Duodenal mucosa (tissue), 2 donors: ENCODE results near the gene DDAH2.

Source experiments
- H3K27ac ChIP-seq: one replicate; pipeline ENCODE4 v1.7.0; 2013; ENCODE audit warnings: low read depth, low read length
- H3K27me3 ChIP-seq, 2 donors: one replicate each; pipeline ENCODE4 v1.7.0; 2013; ENCODE audit warnings: low read length in 2 of 2, control low read depth in 1 of 2; ENCODE audit not compliant: insufficient read depth in 2 of 2, control insufficient read depth in 1 of 2
- H3K36me3 ChIP-seq, 2 donors: one replicate each; pipeline ENCODE4 v1.7.0; 2013; ENCODE audit warnings: low read length in 2 of 2, control low read depth in 1 of 2; ENCODE audit not compliant: insufficient read depth in 2 of 2, control insufficient read depth in 1 of 2
- H3K4me1 ChIP-seq, 2 donors: one replicate each; pipeline ENCODE4 v1.7.0; 2013; ENCODE audit warnings: low read length in 2 of 2, control low read depth in 1 of 2; ENCODE audit not compliant: insufficient read depth in 2 of 2, control insufficient read depth in 1 of 2
- H3K4me3 ChIP-seq, 2 donors: one replicate each; pipeline ENCODE4 v1.7.0; 2013; ENCODE audit warnings: low read length in 2 of 2, low read depth in 1 of 2
- H3K9ac ChIP-seq, 2 donors: one replicate each; pipeline ENCODE4 v1.7.0; 2013; ENCODE audit warnings: low read length in 2 of 2, low read depth in 1 of 2
- H3K9me3 ChIP-seq, 2 donors: one replicate each; pipeline ENCODE4 v1.7.0; 2013; ENCODE audit warnings: low read length in 2 of 2, control low read depth in 1 of 2; ENCODE audit not compliant: control insufficient read depth in 1 of 2

DDAH2 gene

GRCh38 chr6:31740397-31741223 is 11.5 kb upstream of the DDAH2 start:
- Histone ChIP-seq H3K4me3 (peak overlapping the region; percentile 80 to 83), H3K36me3 (peaks cover 0 to 13% of the 10 kb centered on the region in 2 donors), H3K27ac (peak overlapping the region; percentile 80), H3K4me1 (peaks cover 28 to 38% of the 10 kb centered on the region in 2 donors), H3K9ac (peak overlapping the region; percentile 87 to 90), H3K27me3 (no peaks in the 10 kb centered on the region), H3K9me3 (no peaks in the 10 kb centered on the region)

- Histone ChIP-seq H3K27ac (peak within 1 kb of the TSS; percentile 94), H3K27me3 (no peaks in the 10 kb centered on the region), H3K4me3 (peak within 1 kb of the TSS; percentile 80 to 83), H3K9ac (peak within 1 kb of the TSS; percentile 87 to 90), H3K36me3 (peaks cover 0 to 13% of the 10 kb centered on the region in 2 donors), H3K4me1 (peaks cover 28 to 39% of the 10 kb centered on the region in 2 donors), H3K9me3 (no peaks in the 10 kb centered on the region)
Observed at GRCh38 chr6:31739639-31740396, 10.7 kb upstream of the DDAH2 start, which contains the start of gene MSH5. MSH5 (plus strand) TSS chr6:31740005; CDS start chr6:31740467, 462 bp downstream.

- Histone ChIP-seq H3K4me1 (peaks cover 43 to 55% of the 10 kb centered on the region in 2 donors), H3K4me3 (peak overlapping the region; percentile 44 to 52), H3K27me3 (no peaks in the 10 kb centered on the region), H3K27ac (peak overlapping the region; percentile 94), H3K36me3 (peaks cover 12 to 20% of the 10 kb centered on the region in 2 donors), H3K9me3 (no peaks in the 10 kb centered on the region), H3K9ac (peak overlapping the region; percentile 50 to 73)
Observed at GRCh38 chr6:31737991-31738979, 9.2 kb upstream of the DDAH2 start.

- H3K4me3 ChIP-seq = peak overlapping the region; percentile 52 to 91
- H3K27me3 ChIP-seq = no peaks in the 10 kb centered on the region
- peaks cover 15 to 17% of the 10 kb centered on the region in 2 donors for H3K36me3 ChIP-seq
- H3K9ac ChIP-seq = peak overlapping the region; percentile 97
- peaks cover 45 to 57% of the 10 kb centered on the region in 2 donors for H3K4me1 ChIP-seq
- peak overlapping the region; percentile 94 for H3K27ac ChIP-seq
- no peaks in the 10 kb centered on the region for H3K9me3 ChIP-seq
Observed at GRCh38 chr6:31737315-31737990, 8.4 kb upstream of the DDAH2 start.

- peak overlapping the region; percentile 94 for H3K27ac ChIP-seq
- peaks cover 48 to 59% of the 10 kb centered on the region in 2 donors for H3K4me1 ChIP-seq
- peaks cover 19 to 21% of the 10 kb centered on the region in 2 donors for H3K36me3 ChIP-seq
- peak overlapping the region; percentile 91 to 95 for H3K4me3 ChIP-seq
- H3K9ac ChIP-seq = peak overlapping the region; percentile 97
- no peaks in the 10 kb centered on the region for H3K9me3 ChIP-seq
- H3K27me3 ChIP-seq = no peaks in the 10 kb centered on the region
Observed at GRCh38 chr6:31736768-31737314, 7.7 kb upstream of the DDAH2 start.

- peak within 1 kb of the TSS; percentile 91 to 95 for H3K4me3 ChIP-seq
- no peaks in the 10 kb centered on the region for H3K9me3 ChIP-seq
- peak within 1 kb of the TSS; percentile 94 for H3K27ac ChIP-seq
- peak within 1 kb of the TSS; percentile 97 for H3K9ac ChIP-seq
- H3K36me3 ChIP-seq = peaks cover 25 to 27% of the 10 kb centered on the region in 2 donors
- H3K27me3 ChIP-seq = no peaks in the 10 kb centered on the region
- H3K4me1 ChIP-seq = peaks cover 49 to 58% of the 10 kb centered on the region in 2 donors
Observed at GRCh38 chr6:31736021-31736767, 7.1 kb upstream of the DDAH2 start, which contains the start of gene CLIC1. CLIC1 (minus strand) TSS chr6:31736530; CDS start chr6:31736300, 230 bp downstream.

GRCh38 chr6:31734821-31735406 is 5.8 kb upstream of the DDAH2 start:
- Histone ChIP-seq H3K27ac (peak overlapping the region; percentile 94), H3K4me1 (peaks cover 50 to 57% of the 10 kb centered on the region in 2 donors), H3K36me3 (peaks cover 28 to 34% of the 10 kb centered on the region in 2 donors), H3K27me3 (no peaks in the 10 kb centered on the region), H3K9me3 (no peaks in the 10 kb centered on the region), H3K9ac (peak overlapping the region; percentile 97), H3K4me3 (peak overlapping the region; percentile 91 to 95)

- peak overlapping the region; percentile 97 for H3K9ac ChIP-seq
- H3K4me1 ChIP-seq = peaks cover 51 to 56% of the 10 kb centered on the region in 2 donors
Observed at GRCh38 chr6:31734247-31734820, 5.2 kb upstream of the DDAH2 start.

More at GRCh38 chr6:31734247-31734820, 5.2 kb upstream of the DDAH2 start:
- no peaks in the 10 kb centered on the region for H3K27me3 ChIP-seq
- peak overlapping the region; percentile 91 to 95 for H3K4me3 ChIP-seq
- H3K27ac ChIP-seq = peak overlapping the region; percentile 94
- peaks cover 28 to 34% of the 10 kb centered on the region in 2 donors for H3K36me3 ChIP-seq
- no peaks in the 10 kb centered on the region for H3K9me3 ChIP-seq
